Osteocyte (in vitro differentiated cells): Measurements from ENCODE around the gene TRIM69. TPM values are rescaled to one million over a fixed set of nuclear protein-coding genes. Genes with fewer than 3 reads are reported as not detected.
"Not testable (repeated sequence)": the region's sequence is repeated elsewhere in the genome, so short reads cannot be mapped to it uniquely, and the experiment has no call there.

Source experiments
- DNase-seq: peaks from one replicate; pipeline ENCODE4 v3.0.0; 2021; ENCODE audit warnings: mixed read lengths; ENCODE audit not compliant: unreplicated experiment; ENCODE audit errors: extremely low spot score
- H3K27ac Mint-ChIP-seq: one replicate; pipeline ENCODE4 v1.8.0; 2021; ENCODE audit warnings: mild to moderate bottlenecking, mixed read lengths; ENCODE audit not compliant: unreplicated experiment
- H3K27me3 Mint-ChIP-seq: one replicate; pipeline ENCODE4 v1.8.0; 2021; ENCODE audit warnings: mixed read lengths; ENCODE audit not compliant: unreplicated experiment
- H3K36me3 Mint-ChIP-seq: one replicate; pipeline ENCODE4 v1.8.0; 2021; ENCODE audit warnings: mixed read lengths; ENCODE audit not compliant: unreplicated experiment
- H3K4me1 Mint-ChIP-seq: one replicate; pipeline ENCODE4 v1.8.0; 2021; ENCODE audit warnings: mixed read lengths; ENCODE audit not compliant: unreplicated experiment
- H3K4me3 Mint-ChIP-seq: one replicate; pipeline ENCODE4 v1.8.0; 2021; ENCODE audit warnings: mild to moderate bottlenecking, moderate library complexity, mixed read lengths; ENCODE audit not compliant: unreplicated experiment
- H3K9me3 Mint-ChIP-seq: one replicate; pipeline ENCODE4 v1.8.0; 2021; ENCODE audit warnings: mixed read lengths; ENCODE audit not compliant: unreplicated experiment
- CTCF ChIP-seq: fragments of 200-600 bp; sonication (generic); IDR thresholded peaks from 2 replicates; pipeline ENCODE4 v1.5.0; 2021; ENCODE audit warnings: antibody characterized with exemption, mild to moderate bottlenecking, moderate library complexity
- long read RNA-seq: library from polyadenylated mRNA; unstranded; transcript quantifications from one replicate; pipeline ENCODE4 v2.0.0, GENCODE V29; 2021
- total RNA-seq: library from RNA; stranded (reverse); gene quantifications from 2 replicates; pipeline ENCODE4 v1.2.1, GENCODE V29; 2021

The TRIM69 gene
- total RNA-seq = 13.6 and 17.6 TPM in 2 replicates
- long read RNA-seq, transcript TRIM69-207 (2 exons, 3,190 nt) = major isoform, 82 of 91 reads
- long read RNA-seq, partial matches to known transcripts = 0 of 91 reads
- long read RNA-seq, other reads (novel, unspliced or antisense) = 9 of 91 reads

GRCh38 chr15:44736181-44736765 is at the start of gene TRIM69:
Gene TRIM69, plus strand, starts transcription at chr15:44736528. Its CDS starts 177 bp downstream, at chr15:44736705.
- Mint-ChIP-seq H3K36me3 (peaks cover 4% of the 10 kb centered on the region), H3K9me3 (no peaks in the 10 kb centered on the region), H3K4me3 (no peak within 1 kb of the TSS), H3K27ac (no peak within 1 kb of the TSS), H3K27me3 (peaks cover 2% of the 10 kb centered on the region), H3K4me1 (no peaks in the 10 kb centered on the region)
- no peak for DNase-seq
- TF ChIP-seq CTCF = no peak

- not testable (repeated sequence) for DNase-seq, H3K9me3 Mint-ChIP-seq, H3K4me3 Mint-ChIP-seq, H3K4me1 Mint-ChIP-seq, H3K36me3 Mint-ChIP-seq, H3K27ac Mint-ChIP-seq
- H3K27me3 Mint-ChIP-seq = peaks cover 52% of the 10 kb centered on the region
Observed at GRCh38 chr15:44689318-44689717, 47.0 kb upstream of the TRIM69 start.

- H3K9me3 Mint-ChIP-seq, H3K4me3 Mint-ChIP-seq, DNase-seq, H3K27ac Mint-ChIP-seq, H3K36me3 Mint-ChIP-seq, H3K4me1 Mint-ChIP-seq: not testable (repeated sequence)
- peaks cover 51% of the 10 kb centered on the region for H3K27me3 Mint-ChIP-seq
Observed at GRCh38 chr15:44690245-44690644, 46.1 kb upstream of the TRIM69 start.

- Mint-ChIP-seq H3K36me3 (no peaks in the 10 kb centered on the region), H3K4me1 (no peaks in the 10 kb centered on the region), H3K27me3 (peaks cover 49% of the 10 kb centered on the region), H3K9me3 (no peaks in the 10 kb centered on the region), H3K4me3 (no peak overlapping the region), H3K27ac (no peak overlapping the region)
- TF ChIP-seq CTCF = no peak
- no peak for DNase-seq
Observed at GRCh38 chr15:44692659-44693058, 43.7 kb upstream of the TRIM69 start.

- Mint-ChIP-seq H3K36me3 (no peaks in the 10 kb centered on the region), H3K27ac (no peak overlapping the region), H3K4me1 (no peaks in the 10 kb centered on the region), H3K9me3 (peaks cover 5% of the 10 kb centered on the region), H3K27me3 (peaks cover 58% of the 10 kb centered on the region), H3K4me3 (no peak overlapping the region)
- TF ChIP-seq CTCF = no peak
- no peak for DNase-seq
Observed at GRCh38 chr15:44694416-44694815, 41.9 kb upstream of the TRIM69 start.

GRCh38 chr15:44695294-44695693 is 41.0 kb upstream of the TRIM69 start:
- Mint-ChIP-seq H3K4me1 (no peaks in the 10 kb centered on the region), H3K27ac (no peak overlapping the region), H3K4me3 (no peak overlapping the region), H3K27me3 (peaks cover 64% of the 10 kb centered on the region), H3K9me3 (peaks cover 11% of the 10 kb centered on the region), H3K36me3 (no peaks in the 10 kb centered on the region)
- no peak for TF ChIP-seq CTCF
- no peak for DNase-seq
